Measurements from ENCODE around the gene POLN.

The POLN gene

DNA sequence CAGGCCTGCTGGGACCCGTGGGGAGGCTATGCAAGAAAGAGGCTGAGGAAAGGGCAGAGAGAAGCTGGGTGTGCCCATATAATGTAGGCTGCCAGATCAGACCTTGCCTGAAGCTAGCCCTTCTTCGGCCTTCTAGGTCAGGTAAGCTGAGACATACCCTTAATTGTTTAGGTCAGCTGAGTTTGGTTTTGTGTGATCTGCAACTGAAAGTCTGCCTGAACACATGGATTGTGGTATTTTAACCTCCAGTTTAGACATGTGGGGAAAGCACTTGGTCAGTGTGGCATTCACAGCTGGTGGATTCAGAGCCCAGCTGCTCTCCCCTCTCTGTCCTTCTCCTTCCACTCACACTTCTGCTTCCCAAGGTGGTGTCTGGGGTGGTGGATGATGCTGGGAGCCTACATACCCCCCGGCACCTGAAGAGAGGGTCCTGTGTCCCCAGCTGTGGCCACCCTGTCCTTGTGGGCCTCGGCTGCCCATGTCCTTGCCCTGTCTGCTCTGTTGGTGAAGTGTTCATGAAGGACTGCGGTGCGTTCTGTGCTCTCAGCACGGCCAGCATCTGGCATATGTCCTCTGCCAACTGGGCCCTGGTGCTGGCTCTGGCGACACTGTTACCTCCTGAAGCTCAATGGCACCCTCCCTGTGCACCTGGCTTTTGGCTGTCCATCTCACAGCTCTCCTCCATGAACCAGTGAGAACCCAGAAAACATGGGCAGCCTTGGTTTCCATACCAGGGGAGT lies 100.7 kb downstream of the POLN start:
- H3K27ac ChIP-seq: no peak overlapping the region
- H3K4me3 ChIP-seq (ENCODE audit: low read depth, low read length): no peak overlapping the region
- in situ Hi-C loops (cut with HindIII; ENCODE audit: low pct_ligation_motif_present, low sequenced_read_pairs): no loop called here
- no peak for TF ChIP-seq CTCF (IDR thresholded peaks at IDR 0.05; ENCODE audit: low read depth, low read length, missing control alignments)
- no peaks in the 10 kb centered on the region for H3K36me3 ChIP-seq (replicated peaks)
- no peak for DNase-seq
- no peaks in the 10 kb centered on the region for H3K27me3 ChIP-seq (replicated peaks)

DNA sequence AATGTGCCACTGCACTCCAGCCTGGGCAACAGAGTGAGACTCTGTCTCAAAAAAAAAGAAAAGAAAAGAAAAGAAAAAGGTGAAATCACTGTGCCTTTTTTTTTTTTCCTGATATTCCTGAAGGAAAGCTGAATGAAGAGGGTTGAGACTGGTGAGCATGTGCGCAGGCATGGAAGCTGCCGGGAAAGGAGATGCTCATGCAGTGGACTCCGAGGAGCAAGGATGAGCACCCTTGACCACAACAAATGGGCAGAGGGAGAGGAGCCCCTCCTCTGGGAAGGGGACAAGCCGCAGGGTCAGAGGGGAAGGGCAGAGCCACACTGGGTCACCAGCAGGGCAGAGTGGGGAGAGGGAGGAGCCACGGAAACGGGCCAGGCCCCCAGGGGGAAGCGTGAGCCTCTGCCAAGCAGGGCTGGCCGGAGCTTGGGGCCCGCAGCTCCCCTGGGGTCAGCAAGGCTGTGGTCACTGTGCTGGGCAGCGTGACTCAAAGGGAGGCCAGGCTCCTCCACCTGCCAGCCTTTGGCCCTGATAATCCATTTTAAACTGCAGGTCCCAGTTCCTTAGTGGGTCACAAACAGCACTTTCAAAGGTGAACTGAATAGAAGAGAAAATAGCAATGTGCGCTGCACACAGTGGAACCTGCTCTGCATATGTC lies 102.9 kb downstream of the POLN start:
- Histone ChIP-seq H3K36me3 (replicated peaks) (no peaks in the 10 kb centered on the region), H3K27ac (no peak overlapping the region), H3K27me3 (replicated peaks) (no peaks in the 10 kb centered on the region), H3K4me3 (ENCODE audit: low read depth, low read length) (no peak overlapping the region)
- no peak for TF ChIP-seq CTCF (IDR thresholded peaks at IDR 0.05; ENCODE audit: low read depth, low read length, missing control alignments)
- in situ Hi-C loops (cut with HindIII; ENCODE audit: low pct_ligation_motif_present, low sequenced_read_pairs): no loop called here
- DNase-seq: no peak

DNA sequence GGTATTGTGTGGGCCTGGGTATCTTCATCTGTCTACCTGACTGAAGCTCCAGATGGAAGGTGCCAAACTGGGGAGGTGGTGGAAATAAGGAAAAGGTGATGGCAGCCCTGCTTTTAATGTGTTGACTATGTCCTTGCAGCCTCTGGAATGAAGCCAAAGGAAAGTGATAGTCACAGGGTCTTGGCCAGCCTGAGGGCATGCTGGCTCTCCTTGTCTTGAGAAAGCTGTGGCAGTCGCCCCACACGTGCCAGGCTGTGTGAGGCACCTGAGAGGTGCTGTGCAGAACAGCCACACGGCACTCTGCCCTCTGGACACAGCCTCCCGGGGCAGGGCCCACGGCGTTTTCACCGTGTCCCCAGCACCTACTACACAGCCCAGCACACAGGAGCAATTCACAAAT lies 105.2 kb downstream of the POLN start:
- no peak for DNase-seq
- no peaks in the 10 kb centered on the region for H3K36me3 ChIP-seq (replicated peaks)
- H3K4me3 ChIP-seq (ENCODE audit: low read depth, low read length): no peak overlapping the region
- no peaks in the 10 kb centered on the region for H3K27me3 ChIP-seq (replicated peaks)
- TF ChIP-seq CTCF (IDR thresholded peaks at IDR 0.05; ENCODE audit: low read depth, low read length, missing control alignments): no peak
- H3K27ac ChIP-seq: no peak overlapping the region
- in situ Hi-C loops (cut with HindIII; ENCODE audit: low pct_ligation_motif_present, low sequenced_read_pairs): no loop called here

- H3K27me3 ChIP-seq (replicated peaks): no peaks in the 10 kb centered on the region
- peak; percentile 28 for DNase-seq
- no peak for TF ChIP-seq CTCF (IDR thresholded peaks at IDR 0.05; ENCODE audit: low read depth, low read length, missing control alignments)
- in situ Hi-C loops (cut with HindIII; ENCODE audit: low pct_ligation_motif_present, low sequenced_read_pairs): no loop called here
- no peaks in the 10 kb centered on the region for H3K36me3 ChIP-seq (replicated peaks)
- H3K4me3 ChIP-seq (ENCODE audit: low read depth, low read length): no peak overlapping the region
- H3K27ac ChIP-seq: no peak overlapping the region
Observed at GRCh38 chr4:2135083-2135482, 106.8 kb downstream of the POLN start.

- H3K27ac ChIP-seq: no peak overlapping the region
- TF ChIP-seq CTCF (IDR thresholded peaks at IDR 0.05; ENCODE audit: low read depth, low read length, missing control alignments): no peak
- H3K27me3 ChIP-seq (replicated peaks): no peaks in the 10 kb centered on the region
- no peak for DNase-seq
- in situ Hi-C loops (cut with HindIII; ENCODE audit: low pct_ligation_motif_present, low sequenced_read_pairs): no loop called here
- no peak overlapping the region for H3K4me3 ChIP-seq (ENCODE audit: low read depth, low read length)
- H3K36me3 ChIP-seq (replicated peaks): no peaks in the 10 kb centered on the region
Observed at GRCh38 chr4:2132438-2132837, 109.5 kb downstream of the POLN start.

Measured in brain microvascular endothelial cell (primary cell).